ENCODE measurements around the gene LGR4. TPM values are rescaled to one million over a fixed set of nuclear protein-coding genes. Genes with fewer than 3 reads are reported as not detected.
A peak's percentile ranks its signal among the peaks of the same experiment; 100 is the strongest.

The LGR4 gene
- polyA plus RNA-seq, 1 experiment = 5.8 TPM

DNA sequence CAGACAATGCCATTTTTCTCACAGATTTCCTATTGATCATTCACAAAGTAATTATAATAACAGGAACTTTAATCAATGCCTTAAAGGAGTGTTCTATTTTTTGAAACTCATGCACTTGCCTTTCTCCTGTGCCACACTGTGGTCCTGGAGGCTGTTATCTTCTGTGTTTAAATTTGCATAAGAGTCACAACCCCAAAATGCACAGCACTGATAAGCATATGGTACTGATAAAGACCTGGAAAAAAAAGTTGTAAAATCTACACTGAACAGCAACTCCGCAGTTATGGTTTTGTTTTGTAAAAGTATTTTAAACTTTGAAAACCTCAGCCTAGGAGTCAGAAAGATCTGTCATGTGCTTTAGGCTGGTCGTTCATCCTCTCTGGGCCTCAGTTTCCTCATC is 100.4 kb downstream of the LGR4 start:
- ChIA-PET POLR2A (no interaction called here), CTCF (no interaction called here)
- no peak for DNase-seq (ENCODE audit: low read depth, low spot score)
- Histone ChIP-seq H3K27me3 (ENCODE audit: control insufficient read depth, insufficient read depth, low read length) (no peaks in the 10 kb centered on the region), H3K9me3 (ENCODE audit: control insufficient read depth, insufficient read depth, low read length) (no peaks in the 10 kb centered on the region), H3K4me3 (ENCODE audit: low read depth, low read length) (no peak overlapping the region), H3K27ac (ENCODE audit: low read depth, low read length) (no peak overlapping the region)
- TF ChIP-seq, protein P1, sequence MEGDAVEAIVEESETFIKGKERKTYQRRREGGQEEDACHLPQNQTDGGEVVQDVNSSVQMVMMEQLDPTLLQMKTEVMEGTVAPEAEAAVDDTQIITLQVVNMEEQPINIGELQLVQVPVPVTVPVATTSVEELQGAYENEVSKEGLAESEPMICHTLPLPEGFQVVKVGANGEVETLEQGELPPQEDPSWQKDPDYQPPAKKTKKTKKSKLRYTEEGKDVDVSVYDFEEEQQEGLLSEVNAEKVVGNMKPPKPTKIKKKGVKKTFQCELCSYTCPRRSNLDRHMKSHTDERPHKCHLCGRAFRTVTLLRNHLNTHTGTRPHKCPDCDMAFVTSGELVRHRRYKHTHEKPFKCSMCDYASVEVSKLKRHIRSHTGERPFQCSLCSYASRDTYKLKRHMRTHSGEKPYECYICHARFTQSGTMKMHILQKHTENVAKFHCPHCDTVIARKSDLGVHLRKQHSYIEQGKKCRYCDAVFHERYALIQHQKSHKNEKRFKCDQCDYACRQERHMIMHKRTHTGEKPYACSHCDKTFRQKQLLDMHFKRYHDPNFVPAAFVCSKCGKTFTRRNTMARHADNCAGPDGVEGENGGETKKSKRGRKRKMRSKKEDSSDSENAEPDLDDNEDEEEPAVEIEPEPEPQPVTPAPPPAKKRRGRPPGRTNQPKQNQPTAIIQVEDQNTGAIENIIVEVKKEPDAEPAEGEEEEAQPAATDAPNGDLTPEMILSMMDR (IDR thresholded peaks at IDR 0.05; ENCODE audit: low read depth, low read length) = no peak

DNA sequence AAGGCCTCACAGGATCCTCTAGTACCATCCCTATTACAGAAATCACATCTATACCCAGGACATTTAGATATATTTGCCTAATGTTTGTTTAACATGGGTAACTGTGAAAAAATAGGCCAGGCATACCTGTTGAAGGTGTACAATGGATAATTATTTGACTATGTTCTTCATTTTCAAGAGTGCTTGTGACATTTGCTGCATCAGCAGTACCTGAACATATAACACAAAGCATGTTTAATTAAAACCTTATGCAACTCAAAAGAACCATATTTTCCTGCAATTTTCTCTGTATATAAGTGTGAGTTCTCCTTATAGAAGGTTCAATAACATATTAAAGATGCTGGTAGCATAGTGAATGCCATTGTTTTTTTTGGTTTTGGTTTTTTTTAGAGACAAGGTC is 101.1 kb downstream of the LGR4 start:
- H3K9me3 ChIP-seq (ENCODE audit: control insufficient read depth, insufficient read depth, low read length) = no peaks in the 10 kb centered on the region
- DNase-seq (ENCODE audit: low read depth, low spot score) = no peak
- no peaks in the 10 kb centered on the region for H3K27me3 ChIP-seq (ENCODE audit: control insufficient read depth, insufficient read depth, low read length)
- H3K27ac ChIP-seq (ENCODE audit: low read depth, low read length) = no peak overlapping the region
- ChIA-PET POLR2A (no interaction called here), CTCF (no interaction called here)
- TF ChIP-seq, protein P1 (IDR thresholded peaks at IDR 0.05; ENCODE audit: low read depth, low read length) = no peak
- H3K4me3 ChIP-seq (ENCODE audit: low read depth, low read length) = no peak overlapping the region

DNA sequence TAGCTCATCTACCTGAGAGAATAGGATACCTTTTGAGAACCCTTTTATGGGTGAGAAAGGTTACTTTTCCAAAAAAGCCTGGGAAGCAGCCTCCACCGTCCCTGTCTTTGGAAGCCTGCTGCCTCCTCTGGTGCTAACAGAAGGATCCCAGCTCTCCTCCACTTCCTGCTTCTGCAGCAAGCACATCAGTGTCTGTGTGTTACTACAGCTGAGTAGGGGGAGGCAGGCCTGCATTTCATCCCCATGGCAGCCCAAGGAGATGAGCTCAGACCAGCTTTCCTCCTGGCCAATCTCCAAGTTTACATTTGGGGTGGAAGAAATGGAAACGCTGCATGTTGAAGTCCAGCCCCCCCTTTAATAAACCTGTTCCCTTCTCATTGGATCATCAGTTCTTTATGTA is 102.2 kb downstream of the LGR4 start:
- H3K9me3 ChIP-seq (ENCODE audit: control insufficient read depth, insufficient read depth, low read length) = no peaks in the 10 kb centered on the region
- H3K27ac ChIP-seq (ENCODE audit: low read depth, low read length) = no peak overlapping the region
- H3K4me3 ChIP-seq (ENCODE audit: low read depth, low read length) = no peak overlapping the region
- ChIA-PET CTCF (interaction anchor here (0.6 to 2.3 kb wide), 7 partner anchors 14 to 211 kb away, joined by 3 to 10 read pairs (median 6); no protein-coding TSS in a partner anchor), POLR2A (no interaction called here)
- TF ChIP-seq, protein P1 (IDR thresholded peaks at IDR 0.05; ENCODE audit: low read depth, low read length) = no peak
- H3K27me3 ChIP-seq (ENCODE audit: control insufficient read depth, insufficient read depth, low read length) = no peaks in the 10 kb centered on the region
- peak; percentile 63 for DNase-seq (ENCODE audit: low read depth, low spot score)

DNA sequence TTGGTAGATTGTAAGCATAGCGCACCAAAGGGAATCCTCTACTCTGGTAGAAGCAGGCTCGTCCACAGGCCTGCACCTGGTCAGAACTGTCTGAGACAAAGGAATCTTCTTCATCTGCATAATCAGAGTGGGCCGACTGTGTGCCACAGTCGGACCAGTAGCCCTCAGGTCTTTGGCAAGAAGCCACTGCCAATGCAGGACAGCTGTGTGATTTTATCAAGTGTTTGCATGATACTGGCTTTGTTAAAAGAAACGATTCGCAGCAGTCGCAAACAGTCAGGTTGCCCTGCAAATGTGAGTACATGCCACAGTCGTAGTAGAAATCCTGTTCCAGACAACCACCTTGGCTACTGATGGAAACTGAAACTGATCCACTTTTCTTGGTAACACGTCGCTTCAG is 104.7 kb downstream of the LGR4 start:
- POLR2A ChIA-PET = no interaction called here
- CTCF ChIA-PET = interaction anchor here (0.6 to 1.8 kb wide), 2 partner anchors 72 to 73 kb away, joined by 4 to 5 read pairs; no protein-coding TSS in a partner anchor
- H3K27me3 ChIP-seq (ENCODE audit: control insufficient read depth, insufficient read depth, low read length) = no peaks in the 10 kb centered on the region
- no peak overlapping the region for H3K27ac ChIP-seq (ENCODE audit: low read depth, low read length)
- TF ChIP-seq, protein P1 (IDR thresholded peaks at IDR 0.05; ENCODE audit: low read depth, low read length) = no peak
- no peak for DNase-seq (ENCODE audit: low read depth, low spot score)
- no peak overlapping the region for H3K4me3 ChIP-seq (ENCODE audit: low read depth, low read length)
- no peaks in the 10 kb centered on the region for H3K9me3 ChIP-seq (ENCODE audit: control insufficient read depth, insufficient read depth, low read length)

DNA sequence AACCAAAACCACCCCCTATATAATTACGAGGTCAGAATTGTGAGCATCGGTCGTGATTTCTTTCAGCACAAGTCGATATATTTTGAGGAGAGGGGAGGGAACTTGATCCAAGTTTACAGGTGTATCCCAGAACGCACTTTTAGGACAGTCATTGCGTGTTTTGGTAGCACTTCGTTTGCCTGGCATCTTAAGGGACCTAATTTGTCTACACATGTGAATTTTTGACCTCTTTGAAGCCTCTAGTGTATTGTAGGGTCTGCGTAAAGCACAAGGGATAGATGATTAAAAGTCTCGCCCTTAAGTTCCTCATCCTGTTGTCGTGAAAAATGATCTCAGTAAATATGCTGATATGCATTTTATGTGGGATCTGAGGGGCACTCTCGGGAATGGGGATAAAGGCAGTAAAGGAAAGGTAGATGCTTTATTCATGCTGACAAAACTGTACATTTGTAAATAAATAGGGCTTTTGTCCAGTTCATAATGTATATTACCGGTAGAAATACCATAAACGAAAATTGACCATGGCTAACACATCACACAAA is 108.9 kb downstream of the LGR4 start:
- Histone ChIP-seq H3K4me3 (ENCODE audit: low read depth, low read length) (peak overlapping the region; percentile 85), H3K27ac (ENCODE audit: low read depth, low read length) (peak overlapping the region; percentile 32), H3K27me3 (ENCODE audit: control insufficient read depth, insufficient read depth, low read length) (no peaks in the 10 kb centered on the region), H3K9me3 (ENCODE audit: control insufficient read depth, insufficient read depth, low read length) (no peaks in the 10 kb centered on the region)
- no peak for DNase-seq (ENCODE audit: low read depth, low spot score)
- CTCF ChIA-PET = interaction anchor here (0.6 to 1.7 kb wide), 2 partner anchors 21 to 122 kb away, joined by 3 to 5 read pairs; no protein-coding TSS in a partner anchor
- POLR2A ChIA-PET = no interaction called here
- TF ChIP-seq, protein P1 (IDR thresholded peaks at IDR 0.05; ENCODE audit: low read depth, low read length) = no peak

Data from AG04450 (cell line).